RPMI7951 (cell line): ENCODE results near the gene PTPN20. TPM values are rescaled to one million over a fixed set of nuclear protein-coding genes. Genes with fewer than 3 reads are reported as not detected.
"Not testable (repeated sequence)": the region's sequence is repeated elsewhere in the genome, so short reads cannot be mapped to it uniquely, and the experiment has no call there.

Experiments used
- DNase-seq: peaks from one replicate; pipeline ENCODE4 v3.0.0-alpha.2; 2012; ENCODE audit warnings: low read depth
- total RNA-seq: library from RNA; depleted of rRNA; stranded (reverse); fragments of >200 nt; shearing (Covaris generic); gene quantifications from 2 replicates; pipeline ENCODE4 v1.2.3, GENCODE V29; 2014

The PTPN20 gene
- total RNA-seq, 1 experiment from 2014 or later, result 4.9 TPM

DNA sequence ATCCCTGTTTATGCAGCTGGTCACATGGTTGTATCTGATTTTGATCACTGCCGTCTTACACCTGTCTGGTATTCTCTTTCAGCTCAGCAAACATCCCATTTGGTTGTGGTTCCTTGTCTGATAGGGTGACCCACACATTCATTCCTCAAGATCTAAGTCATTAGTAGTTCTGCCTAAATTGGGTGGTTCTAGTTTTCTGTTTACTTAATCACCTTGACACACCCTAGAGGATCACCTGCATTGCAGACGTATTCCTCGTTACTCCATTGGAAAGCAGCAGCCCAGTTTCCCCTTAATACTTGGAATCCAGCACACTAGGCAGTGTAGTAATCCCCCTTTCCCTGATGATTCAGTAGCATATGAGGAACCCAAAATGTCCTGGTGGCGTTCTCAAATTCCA lies 41.3 kb downstream of the PTPN20 start:
- DNase-seq, result not testable (repeated sequence)

DNA sequence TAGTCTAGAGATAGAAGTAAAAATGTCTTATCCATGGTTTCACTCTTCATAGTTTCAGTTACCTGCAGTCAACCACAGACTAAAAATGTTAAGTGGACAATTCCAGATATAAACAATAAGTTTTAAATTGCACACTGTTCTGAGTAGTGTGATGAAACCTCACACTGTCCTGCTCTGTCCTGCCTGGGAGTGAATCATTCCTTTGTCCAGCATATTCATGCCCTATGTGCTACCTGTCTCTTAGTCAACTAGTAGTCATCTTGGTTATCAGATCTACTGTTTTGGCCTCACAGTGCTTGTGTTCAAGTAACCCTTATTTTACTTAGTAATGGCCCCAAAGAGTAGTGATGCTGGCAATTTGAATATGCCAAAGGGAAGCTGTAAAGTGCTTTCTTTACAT lies 49.5 kb downstream of the PTPN20 start:
- DNase-seq, result not testable (repeated sequence)

DNA sequence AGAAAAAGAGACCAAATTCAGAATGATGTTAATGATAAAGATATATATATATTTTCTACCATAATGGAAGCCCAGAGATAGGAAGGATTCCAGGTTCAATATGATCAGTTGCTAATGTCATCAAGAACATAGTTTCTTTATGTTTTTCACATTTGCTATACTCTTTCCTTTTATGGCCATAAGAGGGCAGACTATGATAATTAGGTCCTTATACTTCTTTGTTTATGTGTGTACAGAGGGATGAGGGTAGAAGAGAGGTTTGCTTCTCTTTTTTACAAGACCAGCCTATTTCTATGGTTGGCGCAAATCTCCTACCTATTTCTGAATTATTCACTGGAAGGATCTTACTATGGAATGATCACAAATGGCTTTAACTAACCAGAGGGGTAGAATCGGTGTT lies 52.1 kb downstream of the PTPN20 start:
- DNase-seq, result not testable (repeated sequence)

DNA sequence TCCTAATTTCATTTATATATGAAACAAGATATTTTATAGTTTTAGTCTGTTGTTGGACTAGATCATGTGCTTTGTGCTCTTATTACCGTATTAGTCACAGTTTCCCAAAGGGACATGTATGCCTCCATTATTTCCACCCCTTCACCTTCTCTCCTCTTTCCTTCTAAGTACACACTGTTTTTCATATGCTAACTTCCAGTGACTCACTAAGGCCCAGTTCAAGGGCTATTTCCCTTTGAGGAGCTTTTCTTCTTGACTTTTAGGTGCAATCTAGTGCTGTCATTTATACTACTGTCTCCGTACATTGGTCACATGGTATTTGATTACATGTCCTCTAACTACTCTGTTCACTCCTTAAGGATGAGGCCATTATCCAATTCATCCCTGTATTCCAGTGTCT lies 55.8 kb downstream of the PTPN20 start:
- DNase-seq, result not testable (repeated sequence)

DNA sequence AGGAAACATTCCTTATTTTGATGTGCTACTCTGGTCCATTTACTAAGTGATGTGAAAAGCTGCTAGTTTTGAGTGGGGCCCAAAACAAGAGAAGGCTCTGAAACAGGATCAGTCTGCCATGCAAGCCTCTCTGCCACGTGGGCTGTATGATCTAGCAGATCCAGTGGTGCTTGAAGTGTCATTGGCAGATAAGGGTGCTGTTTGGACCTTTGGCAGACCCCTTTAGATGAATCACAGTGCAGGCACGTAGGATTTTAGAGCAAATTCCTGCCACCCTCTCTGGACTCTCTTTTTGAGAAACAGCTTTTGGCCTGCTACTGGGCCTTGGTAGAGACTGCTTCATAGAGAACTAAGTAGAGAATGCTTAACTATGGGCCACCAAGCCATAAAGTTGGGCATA lies 69.0 kb downstream of the PTPN20 start:
- not testable (repeated sequence) for DNase-seq

DNA sequence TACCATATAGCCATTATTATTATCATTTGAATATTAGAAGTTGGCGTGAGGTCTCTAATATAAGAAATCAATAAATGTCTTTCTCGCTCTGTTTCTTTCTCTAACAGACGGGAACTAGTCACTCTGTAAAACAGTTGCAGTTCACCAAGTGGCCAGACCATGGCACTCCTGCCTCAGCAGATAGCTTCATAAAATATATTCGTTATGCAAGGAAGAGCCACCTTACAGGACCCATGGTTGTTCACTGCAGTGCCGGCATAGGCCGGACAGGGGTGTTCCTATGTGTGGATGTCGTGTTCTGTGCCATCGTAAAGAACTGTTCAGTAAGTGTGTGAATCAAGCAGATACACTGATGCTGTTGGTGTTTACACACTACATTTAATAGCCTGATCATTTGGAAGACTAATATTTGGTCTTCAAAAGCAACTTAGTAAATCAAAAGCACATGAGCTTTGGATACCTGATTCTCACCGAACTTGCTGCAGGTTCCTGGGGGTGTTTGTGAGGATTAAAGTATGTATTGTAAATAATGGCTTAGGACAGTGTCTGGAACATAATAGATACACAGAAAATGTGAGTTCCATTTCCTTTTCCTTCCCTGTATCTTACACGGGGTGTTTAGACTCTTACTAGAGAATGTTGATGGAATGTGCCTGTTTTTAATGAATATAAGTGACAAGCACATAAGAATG lies 76.2 kb downstream of the PTPN20 start:
- DNase-seq, result not testable (repeated sequence)

DNA sequence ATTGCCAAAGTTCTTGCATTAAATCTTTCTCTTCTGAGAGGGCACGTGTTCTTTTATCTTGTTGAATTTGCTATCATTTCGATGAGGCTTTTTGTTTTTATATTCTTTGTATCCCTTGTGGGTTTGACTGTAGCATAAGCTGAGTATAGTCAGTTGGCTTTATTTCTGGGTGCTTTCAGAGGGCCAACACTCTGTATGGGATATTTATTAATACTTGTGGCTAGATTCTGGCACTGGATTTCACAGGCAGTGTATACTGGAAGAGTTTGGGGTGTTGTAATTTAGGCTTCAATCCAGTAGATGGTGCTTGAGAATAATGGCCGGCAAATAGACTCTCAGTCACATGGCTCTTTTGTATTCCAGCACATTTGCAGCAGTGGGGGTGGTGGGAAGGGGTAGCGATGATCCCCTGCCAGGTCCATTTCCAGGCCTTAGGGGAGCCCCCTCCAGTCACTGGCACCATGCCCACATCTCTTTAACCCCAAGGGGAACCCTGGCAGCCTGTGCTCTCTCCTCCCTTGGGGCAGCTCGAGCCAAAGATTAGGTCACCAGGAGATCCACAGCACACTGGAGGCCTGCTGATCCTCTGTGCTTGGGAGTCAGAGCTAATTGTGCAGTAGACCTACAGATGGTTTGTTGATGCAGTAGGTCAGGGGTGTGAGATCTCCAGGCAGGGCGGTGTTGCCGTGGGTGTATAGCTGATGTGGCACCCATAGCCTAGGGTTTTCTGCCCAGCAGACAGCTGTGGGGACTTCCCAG lies 81.8 kb downstream of the PTPN20 start:
- peak; percentile 32 for DNase-seq

DNA sequence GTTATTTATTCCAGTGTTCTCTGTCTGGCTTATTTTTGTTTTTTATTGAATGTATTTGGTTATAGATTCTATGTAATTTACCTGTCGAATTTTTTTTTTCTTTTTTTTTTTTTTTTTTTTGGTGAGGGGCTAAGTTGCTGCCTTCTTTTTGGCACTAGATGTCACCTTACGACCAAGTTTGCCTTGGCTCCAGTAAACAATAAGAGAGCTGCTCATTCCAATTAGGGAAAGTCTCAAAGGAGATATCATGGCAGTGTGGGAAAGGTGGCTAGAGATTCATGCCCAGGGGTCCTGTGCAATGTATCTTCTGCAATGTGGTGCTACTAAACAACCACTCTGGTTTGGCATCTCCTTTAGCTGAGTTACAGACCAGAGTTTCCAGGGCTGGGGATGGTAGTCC lies 84.0 kb downstream of the PTPN20 start:
- no peak for DNase-seq

DNA sequence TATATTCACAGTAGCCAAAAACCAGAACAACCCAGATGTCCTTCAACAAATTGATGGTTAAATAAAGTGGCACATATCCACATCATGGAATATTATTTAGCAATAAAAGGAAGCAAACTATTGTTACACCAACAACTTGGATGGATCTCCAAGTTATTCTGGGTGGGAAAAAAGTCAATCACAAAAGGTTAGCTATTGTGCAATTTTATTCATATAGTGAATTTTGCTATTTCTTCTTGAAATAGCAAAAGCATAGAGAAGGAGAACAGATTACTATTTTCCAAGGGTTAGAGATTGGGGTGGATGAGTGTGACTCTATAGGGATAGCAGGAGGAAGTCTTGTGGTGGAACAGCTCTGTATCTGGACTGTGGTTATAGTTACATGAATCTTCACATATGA lies 87.0 kb downstream of the PTPN20 start:
- DNase-seq, result no peak

DNA sequence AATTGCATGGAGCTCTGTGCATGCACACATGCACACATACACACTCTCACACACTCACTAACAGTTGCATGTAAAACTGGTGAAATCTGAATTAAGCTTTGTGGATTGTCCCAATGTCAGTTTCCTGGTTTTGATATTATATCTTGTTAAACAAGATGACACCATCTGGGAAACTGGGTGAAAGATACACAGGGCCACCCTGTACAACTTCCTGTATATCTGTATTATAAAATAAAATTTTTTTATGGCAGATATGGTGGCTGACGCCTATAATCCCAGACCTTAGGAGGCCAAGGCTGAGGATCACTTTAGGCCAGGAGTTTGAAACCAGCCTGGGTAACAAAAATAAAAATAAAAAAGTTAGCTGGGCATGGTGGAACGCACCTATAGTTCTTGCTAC lies 87.4 kb downstream of the PTPN20 start:
- no peak for DNase-seq

DNA sequence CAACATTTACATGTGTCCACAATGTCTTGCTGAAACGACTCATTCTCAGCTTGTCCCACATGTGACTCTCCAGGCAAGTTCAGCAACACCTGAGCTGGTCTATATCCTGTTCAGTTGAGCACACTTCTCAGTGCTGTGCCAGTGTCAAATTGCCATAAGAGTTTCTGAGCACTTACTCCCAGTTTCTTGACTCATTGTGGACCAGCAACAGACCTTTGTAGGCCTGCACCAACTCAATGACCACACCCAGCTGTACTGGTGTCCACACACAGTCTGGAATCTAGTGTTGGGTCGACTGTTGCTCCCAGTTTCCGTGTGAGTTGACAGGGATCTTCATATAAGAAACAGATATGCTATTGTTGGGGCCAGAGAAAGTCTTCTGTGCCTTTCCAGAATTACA lies 88.0 kb downstream of the PTPN20 start:
- peak; percentile 8 for DNase-seq

DNA sequence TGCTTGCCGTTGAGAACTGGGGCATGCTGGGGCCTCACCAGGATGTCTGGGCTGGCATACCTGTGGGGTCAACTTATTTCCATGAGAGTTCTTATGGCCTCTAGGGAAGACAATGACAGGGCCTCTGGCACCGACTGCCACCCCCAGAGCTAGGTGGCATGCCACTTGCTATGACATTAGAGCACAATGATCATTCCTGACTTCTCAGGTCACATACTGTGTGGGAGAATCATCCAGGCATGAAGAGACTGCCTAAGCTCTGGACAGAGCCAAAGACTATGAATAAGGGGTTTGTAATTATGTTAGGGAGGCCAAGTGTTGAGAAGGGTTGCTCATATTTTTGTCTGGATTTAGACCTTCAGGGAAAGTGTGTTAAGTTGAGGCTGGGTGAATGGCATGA lies 97.5 kb downstream of the PTPN20 start:
- no peak for DNase-seq

DNA sequence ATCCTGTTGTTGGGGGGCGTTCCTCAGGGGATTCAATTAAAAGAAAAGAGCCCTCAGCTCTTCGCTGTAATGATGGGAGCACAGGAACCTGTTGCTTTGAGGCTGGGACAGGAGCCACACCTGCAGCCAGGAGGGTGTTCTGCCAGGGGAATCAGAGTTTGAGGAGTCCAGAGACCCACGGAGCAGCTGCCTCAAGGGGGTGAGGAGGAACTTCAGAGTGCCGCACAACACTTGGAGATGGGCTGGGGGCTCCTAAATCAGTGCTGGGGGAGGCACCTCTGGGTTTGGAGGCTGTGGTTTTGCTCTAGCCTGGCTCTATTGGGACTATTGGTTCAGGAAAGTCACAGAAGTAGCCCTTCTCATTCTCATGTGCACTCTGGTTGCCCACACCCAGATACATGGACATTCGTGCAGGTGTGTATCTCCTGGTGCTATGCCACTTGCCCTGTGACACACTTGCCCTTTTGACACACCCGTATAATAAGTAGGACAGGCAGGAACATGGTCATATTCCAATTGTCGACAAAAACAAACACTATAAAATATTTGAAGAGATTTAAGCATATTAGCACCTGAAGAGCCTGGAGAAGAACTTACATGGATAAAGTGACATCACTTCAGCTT lies 98.1 kb downstream of the PTPN20 start:
- DNase-seq, result no peak

DNA sequence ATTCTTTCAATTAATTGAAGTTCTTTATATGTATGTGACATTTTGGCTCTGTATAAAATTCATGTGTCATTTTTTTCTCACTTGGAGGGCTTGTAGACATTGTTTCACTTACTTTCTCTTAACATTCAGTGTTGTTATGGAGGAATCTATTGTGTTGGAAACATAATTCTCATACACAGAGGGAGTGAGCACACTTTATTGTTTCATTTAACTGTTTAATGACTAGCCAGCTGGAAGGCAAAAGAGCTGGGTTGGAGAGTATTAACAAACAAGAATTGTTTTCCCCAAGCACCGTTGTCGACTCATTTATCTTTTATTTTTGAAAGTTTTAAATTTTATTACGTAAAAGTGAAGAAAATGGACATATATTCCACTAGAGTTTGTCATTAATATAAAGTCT lies 98.8 kb downstream of the PTPN20 start:
- DNase-seq, result no peak

DNA sequence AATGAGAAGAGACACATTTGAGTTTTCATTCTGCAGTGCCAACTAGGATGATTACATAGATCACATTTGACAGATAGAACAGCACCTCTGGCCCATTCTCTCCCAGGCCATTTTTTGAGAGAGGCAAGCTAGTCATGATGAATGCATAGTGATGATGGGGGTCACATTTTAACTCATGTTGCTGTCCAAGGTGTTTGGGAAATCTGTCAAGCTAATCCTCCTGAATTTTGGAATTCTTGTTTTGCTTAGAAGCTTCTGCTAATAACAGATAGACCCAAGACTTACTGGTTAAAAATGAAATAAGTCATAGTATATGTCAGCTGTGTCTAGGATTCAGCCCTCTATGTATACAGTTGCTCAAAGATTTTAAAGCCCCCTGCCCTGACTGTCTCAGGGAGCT lies 101.0 kb downstream of the PTPN20 start:
- DNase-seq, result no peak

DNA sequence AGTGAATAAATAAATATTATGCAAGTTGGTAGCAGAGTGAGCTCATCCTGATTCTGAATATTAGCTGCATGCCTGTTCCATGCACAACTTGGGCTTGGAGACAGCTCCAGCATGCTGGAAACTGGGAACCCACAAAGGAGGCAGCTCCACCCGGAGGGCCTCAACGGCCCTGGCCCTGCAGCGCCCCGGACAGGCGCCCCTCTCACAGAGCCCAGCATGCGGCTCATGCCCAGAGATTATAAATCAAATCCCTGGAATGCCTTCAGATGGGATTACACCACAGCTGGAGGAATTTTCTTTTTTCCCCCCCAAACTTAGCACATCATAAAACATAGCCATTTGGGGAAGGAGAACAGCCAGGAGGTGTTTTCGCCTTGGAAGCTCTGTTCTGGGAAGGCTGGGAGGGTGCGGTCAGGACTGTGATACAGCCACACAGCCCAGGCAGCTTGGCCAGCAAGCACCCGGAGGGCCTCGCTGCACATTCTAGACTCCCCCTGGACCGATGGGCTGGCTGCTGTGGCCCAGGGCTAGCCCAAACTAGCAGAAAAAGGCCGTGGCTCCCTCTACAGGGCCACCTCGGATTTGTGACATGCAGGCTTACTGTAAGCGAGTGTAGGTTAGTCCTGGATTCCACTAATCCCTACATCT lies 102.4 kb downstream of the PTPN20 start:
- DNase-seq, result no peak

DNA sequence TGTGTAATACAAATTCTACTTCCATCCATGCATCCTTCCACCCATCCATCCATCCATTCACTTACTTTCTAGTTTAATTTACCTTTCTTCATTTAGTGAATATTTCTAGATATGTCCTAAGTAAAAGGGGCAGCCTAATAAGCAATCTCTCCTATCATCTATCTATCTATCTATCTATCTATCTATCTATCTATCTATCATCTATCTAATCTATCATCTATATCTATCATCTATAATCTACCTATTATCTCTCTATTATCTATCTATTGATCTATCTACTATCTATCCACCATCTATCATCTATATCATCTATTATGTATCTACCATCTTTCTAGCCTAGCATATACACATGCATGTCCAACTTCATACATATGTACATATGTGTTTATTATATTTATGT lies 104.2 kb downstream of the PTPN20 start:
- DNase-seq, result no peak

DNA sequence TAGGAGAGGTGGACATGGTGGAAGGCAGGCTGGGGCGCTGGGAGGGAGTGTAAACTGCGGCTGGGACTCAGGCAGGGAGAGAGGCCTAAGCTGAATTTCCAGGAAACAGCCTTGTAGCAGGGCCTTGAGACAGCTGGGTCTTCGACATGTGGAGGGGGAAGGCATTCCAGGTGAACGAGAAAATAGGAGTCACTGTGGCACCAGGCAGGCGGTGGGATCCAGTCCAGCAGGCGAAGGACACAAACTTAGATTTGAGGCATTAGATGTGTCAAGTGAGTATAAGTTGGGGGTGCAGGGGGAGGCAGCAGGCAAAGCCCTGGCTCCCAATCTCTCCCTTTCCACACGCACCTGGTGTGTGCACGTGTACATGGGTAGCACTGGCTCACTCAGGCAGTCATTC lies 105.3 kb downstream of the PTPN20 start:
- DNase-seq, result no peak

DNA sequence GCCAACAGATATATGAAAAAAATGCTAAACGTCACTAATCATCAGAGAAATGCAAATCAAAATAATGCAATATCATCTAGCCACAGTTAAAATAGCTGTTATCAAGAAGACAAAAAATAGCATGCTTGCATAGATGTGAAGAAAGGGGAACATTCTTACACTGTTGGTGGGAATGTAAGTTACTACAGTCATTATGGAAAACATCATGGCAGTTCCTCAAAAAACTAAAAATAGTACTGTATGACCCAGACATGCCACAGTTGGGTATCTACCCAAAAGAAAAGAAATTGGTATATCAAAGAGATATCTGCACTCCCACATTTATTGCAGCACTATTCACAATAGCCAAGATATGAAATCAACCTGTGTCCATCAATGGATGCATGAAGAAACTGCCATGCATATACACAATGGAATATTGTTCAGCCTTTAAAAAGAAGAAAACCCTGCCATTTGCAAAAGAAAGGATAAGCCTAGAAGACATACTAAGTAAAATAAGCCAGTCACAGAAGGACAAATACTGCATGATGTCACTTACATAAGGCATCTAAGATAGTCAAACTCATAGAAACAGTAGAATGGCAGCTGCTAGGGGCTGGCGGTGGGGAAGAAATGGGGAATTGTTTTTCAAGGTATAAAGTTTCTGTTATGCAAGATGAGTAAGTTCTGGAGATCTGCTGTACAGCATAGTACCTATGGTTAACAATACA lies 107.0 kb downstream of the PTPN20 start:
- no peak for DNase-seq

DNA sequence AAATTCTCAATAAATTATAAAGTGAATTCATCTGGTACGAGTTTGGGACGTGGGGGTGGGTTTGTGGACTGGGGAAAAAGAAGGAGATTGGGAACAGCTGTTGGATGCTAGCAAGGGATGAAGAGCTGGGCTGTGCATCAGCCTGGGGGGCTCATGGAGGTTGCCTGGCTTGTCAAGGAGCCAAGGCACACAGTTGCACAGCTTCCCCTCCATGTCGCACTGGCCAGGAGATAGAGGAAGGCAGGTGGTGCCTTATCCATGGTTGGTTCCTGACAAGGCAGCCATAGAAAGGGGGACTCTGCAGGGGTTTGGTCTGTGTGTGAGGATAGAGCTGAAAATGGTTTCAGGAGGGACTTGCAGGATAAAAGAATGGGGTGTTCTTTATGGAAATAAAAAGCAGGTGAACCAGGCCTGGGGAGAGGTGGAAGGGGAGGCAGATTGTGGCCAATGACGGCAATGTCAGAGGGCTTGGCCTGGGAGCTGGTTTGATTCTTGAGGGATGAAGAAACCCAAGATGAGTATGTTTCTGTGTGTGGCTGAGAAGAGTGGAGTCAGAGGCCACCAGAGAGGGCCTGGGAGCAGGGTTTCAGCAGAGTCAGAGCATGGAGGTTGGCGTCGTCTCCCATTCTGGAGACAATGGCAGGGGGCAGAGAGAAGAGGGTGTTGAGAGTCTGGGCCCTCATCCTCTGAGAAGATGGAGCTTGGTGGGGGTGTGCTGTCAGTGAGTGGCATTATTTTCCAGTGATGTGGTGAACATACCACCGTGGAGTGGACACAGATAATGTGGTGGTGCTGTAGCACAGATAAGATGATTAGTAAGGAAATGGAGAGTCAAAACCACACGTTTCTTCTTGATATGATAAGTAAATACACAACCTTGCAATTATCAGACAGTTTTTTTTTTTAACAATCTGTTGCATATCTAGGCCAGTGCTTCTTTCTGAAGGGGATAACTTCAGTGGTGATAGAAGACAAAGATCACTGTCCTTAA lies 108.2 kb downstream of the PTPN20 start:
- DNase-seq, result no peak

DNA sequence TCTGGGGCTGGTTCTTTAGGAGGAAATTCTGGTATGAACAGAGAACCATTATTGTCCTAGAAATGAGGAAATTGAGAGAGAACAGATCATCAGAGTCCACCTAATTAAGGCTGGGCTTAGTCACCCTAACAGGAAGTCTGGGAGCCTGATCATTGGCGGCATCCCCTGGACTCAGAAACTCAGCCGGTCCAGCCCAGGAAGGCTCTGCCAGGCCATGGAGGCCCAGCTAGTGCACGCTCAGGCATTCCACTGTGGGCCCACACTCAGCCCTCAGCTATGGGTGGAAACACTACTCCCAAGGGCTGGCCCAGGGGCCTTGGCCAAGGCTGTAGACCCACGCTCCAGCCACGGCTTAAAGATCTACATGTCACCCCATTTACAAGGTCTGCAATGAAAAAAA lies 109.2 kb downstream of the PTPN20 start:
- DNase-seq, result peak; percentile 42
